ENCODE data around the gene CCNL2.

GRCh38 chr1:1340185-1340584 lies 59.0 kb downstream of the CCNL2 start:
- TF ChIP-seq, protein P1, sequence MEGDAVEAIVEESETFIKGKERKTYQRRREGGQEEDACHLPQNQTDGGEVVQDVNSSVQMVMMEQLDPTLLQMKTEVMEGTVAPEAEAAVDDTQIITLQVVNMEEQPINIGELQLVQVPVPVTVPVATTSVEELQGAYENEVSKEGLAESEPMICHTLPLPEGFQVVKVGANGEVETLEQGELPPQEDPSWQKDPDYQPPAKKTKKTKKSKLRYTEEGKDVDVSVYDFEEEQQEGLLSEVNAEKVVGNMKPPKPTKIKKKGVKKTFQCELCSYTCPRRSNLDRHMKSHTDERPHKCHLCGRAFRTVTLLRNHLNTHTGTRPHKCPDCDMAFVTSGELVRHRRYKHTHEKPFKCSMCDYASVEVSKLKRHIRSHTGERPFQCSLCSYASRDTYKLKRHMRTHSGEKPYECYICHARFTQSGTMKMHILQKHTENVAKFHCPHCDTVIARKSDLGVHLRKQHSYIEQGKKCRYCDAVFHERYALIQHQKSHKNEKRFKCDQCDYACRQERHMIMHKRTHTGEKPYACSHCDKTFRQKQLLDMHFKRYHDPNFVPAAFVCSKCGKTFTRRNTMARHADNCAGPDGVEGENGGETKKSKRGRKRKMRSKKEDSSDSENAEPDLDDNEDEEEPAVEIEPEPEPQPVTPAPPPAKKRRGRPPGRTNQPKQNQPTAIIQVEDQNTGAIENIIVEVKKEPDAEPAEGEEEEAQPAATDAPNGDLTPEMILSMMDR (IDR thresholded peaks at IDR 0.05; ENCODE audit: borderline replicate concordance, extremely low read depth, low read length, poor library complexity, severe bottlenecking): no peak
- TF ChIP-seq EZH2 (IDR thresholded peaks at IDR 0.05; ENCODE audit: borderline replicate concordance, low read depth, low read length, severe bottlenecking): no peak

Measured in DND-41 (cell line).